Posterior cingulate gyrus (tissue), 11 donors: Measurements from ENCODE around the gene FXYD1.

Experiments
- DNase-seq, 10 donors: peaks; one replicate each; pipeline versions ENCODE4 v3.0.0 to v3.0.0-alpha.2; 2020 to 2021; ENCODE audit warnings: mixed read lengths in 3 of 10
- intact Hi-C: fragments of 100-400 bp; cut with DNase I; formaldehyde crosslinking; loops from one replicate; pipeline ENCODE4 v1.15.1; 2023

FXYD1 gene

DNA sequence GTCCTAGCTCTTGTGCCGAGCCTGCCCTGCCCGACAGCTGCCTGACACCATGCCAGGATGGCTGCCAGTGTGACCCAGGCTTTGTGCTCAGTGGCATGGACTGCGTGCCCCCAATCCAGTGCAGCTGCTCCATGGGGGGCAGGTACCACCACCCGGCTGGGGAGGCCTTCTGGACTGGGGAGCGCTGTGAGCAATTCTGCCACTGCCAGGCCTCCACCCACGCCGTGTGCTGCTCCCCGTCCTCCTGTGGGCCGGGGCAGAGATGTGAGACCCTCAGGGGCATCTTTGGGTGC, 32.4 kb upstream of the FXYD1 start:
- intact Hi-C loops: no loop called here
- DNase-seq: peak; percentile 71 to 98 (median 84)

DNA sequence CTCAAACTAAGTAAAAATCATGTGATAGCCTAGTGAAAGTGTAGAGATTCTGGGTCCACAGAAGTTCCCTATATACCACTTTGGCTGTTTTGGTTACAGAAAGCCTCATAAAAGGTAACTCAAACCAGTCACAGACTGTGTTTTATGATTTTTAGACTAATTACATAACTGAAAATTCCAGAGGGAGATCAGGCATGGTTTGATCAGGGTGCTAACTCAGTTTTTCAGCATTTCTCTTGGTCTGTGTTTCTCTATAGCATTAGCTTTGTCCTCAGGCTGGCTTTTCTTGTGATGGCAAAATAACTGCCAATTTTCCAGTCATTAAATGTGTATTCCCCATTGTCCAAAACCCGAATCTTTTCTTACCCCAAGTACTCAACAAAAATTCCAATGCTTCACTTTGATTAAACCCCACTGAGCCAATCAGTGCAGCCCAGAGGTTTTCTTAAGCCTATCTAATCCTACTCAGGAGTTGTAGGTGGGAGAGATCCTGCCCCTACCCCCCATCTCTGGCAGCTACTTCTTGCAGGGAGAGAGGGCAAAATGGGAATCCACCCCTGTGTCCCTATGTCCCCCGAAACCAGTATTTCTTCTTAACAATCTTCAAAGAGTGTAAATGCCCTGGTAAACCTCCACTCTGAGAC, 31.6 kb upstream of the FXYD1 start:
- intact Hi-C loops: no loop called here
- DNase-seq: no peak

DNA sequence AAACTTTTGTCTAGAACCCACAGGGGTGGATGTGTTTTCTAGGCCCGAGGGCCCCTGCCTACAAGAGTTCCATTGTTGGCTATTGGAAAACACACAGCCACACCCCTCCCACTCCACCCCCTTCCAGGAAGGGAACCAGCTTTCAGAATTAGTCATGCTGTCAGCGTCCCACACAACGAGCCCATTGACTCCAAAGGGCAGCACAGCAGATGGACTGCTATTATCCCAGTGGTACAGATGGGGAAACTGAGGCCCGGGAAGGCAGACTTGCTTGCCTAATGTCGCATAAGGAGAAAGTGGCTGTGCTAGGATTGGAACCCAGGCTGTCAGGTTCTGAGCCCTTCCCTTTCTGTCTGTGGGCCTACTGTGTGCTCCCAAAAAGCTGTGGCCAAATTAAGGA, 31.1 kb upstream of the FXYD1 start:
- intact Hi-C loops: no loop called here
- peak; percentile 63 to 97 (median 86) for DNase-seq

DNA sequence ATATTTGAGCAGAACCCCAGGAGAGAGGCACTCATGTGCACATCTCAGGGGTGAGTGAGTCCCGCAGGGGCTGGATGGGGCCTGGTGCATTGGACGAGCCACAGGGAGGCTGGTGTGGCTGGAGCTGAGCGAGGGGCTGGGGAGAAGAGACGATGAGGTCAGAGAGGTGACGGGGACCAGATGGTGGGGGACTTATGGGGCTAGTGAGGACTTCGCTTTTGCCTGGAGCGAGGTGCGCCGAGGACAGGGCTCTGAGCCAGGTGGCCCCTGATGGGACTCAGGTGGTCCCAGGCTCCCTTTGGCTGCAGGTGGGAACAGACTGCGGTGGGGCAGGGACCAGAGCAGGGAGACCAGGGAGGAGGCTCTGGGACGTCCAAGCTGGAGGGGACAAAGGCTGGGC, 29.9 kb upstream of the FXYD1 start:
- no peak for DNase-seq
- intact Hi-C loops: no loop called here

DNA sequence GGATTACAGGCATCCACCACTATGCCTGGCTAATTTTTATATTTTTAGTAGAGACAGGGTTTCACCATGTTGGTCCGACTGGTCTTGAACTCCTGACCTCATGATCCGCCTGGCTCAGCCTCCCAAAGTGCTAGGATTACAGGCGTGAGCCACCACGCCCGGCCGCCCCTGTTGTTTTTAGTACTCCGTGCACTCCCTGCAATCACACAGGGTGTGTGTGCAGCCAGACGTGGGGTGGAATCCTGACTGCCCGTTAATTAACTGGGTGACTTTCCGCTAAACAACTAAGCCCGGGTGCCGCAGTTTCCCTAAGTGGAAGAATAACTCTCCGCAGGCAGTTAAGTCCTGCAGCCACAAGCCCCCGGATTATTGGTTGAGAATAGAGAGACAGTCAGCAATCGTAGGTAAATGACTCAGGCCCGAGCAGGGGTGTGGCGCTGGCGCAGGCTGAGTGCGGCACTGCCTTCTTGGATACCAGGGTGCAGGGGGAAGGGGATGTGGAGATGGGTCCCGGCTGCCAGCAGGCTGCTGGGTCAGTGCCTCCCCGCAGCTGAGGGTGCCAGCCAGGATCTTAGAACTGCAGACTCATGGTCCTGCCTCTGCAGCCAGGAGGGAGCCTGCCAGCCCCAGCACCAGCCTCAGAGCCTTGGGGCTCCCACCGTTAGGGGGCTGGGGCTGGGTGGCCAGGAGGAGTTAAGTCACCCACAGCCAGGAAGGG, 29.1 kb upstream of the FXYD1 start:
- intact Hi-C loops: no loop called here
- peak in 5 of 10 donors; percentile 47 to 93 (median 63) for DNase-seq

DNA sequence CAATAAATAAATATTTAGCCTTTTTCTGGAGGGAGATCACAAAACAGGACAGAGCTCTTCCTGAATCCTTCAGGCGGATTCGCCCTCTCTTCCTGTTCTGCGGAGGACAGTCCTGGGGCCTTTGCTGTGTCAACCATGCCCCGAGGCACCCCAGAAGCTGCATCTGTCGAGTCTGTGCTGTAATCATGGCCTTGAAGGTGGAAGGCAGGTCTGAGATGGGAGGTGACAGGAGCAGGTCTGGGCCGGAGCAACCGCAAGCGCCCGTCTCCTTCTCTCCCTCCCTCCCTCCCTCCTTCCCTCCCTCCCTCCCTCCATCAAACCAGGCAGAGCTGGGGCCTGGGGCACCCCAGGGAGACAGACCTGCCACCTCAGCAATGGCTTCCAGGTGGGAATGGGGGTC, 27.6 kb upstream of the FXYD1 start:
- intact Hi-C loops: no loop called here
- no peak for DNase-seq

DNA sequence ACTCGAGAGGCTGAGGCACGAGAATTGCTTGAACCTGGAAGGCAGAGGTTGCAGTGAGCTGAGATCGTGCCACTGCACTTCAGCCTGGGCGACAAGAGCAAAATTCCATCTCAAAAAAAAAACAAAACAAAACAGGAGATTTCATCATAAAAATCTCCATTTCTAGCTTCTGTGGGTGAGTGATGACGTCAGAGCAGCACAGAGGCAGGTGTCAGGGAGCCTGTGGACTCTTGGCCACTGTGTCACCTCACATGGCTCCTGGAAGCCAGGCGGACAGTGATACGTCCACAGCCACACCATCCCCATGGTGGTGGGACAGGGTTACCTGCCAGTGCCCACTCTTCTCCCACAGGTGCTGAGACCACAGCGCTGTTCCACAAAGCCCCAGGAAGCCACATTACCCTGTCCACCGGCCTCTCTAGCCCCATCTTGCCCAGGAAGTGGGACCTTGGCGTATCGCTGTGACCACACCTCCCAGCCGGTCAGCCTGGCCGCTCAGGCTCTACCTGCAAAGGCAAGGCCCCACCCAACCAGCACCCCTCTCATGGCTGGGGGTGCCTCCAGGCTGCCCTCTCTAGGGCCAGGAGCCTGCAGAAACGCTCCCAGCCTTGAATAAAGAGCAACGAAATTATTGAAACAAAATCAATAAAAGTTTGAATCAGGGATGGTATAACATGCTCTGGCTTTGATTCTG, 25.5 kb upstream of the FXYD1 start:
- intact Hi-C loops: loop anchor here (1.0 kb wide), 1 partner anchor 22 kb away; the partner anchor contains the start of gene LGI4
- DNase-seq: no peak

DNA sequence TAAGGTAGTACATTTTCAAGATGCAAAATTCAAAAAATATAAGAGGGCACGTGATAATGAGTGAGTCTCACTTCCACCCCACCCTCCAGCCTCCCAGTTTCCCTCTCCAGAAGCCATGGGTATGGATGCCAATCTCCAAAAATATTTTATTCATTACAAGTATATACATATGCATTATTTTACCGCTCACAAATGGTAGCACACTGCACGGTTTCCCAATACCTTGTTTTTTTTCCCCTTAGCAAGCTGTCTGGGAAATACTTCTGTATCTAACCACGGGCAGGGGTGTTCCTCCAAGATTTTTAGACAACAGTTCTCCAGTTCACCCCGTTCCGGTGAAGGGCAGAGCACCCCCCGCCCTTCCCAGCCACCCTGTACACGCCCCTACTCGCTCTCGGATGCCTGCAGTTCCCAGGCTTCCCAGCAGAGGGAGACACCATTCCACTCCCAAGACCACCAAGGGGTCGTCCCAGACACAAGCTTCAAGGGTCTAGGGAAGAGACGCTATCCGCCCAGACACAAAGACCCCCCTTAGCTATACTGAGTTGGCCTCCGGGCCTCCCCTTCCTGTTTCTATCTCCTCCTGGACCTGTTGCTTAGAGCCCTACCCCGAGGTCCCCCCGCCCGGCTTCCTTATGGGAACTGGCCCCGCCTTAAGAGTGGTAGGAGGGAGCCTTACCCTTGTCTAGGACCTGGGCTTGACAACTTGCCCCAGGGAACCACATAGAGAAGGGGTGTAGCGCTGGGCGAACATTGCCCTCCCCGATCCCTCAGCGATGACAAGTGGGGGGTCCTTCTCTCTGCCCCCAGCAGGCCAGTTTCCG, 24.1 kb upstream of the FXYD1 start:
- peak in 9 of 10 donors; percentile 65 to 96 (median 87) for DNase-seq
- intact Hi-C loops: no loop called here

DNA sequence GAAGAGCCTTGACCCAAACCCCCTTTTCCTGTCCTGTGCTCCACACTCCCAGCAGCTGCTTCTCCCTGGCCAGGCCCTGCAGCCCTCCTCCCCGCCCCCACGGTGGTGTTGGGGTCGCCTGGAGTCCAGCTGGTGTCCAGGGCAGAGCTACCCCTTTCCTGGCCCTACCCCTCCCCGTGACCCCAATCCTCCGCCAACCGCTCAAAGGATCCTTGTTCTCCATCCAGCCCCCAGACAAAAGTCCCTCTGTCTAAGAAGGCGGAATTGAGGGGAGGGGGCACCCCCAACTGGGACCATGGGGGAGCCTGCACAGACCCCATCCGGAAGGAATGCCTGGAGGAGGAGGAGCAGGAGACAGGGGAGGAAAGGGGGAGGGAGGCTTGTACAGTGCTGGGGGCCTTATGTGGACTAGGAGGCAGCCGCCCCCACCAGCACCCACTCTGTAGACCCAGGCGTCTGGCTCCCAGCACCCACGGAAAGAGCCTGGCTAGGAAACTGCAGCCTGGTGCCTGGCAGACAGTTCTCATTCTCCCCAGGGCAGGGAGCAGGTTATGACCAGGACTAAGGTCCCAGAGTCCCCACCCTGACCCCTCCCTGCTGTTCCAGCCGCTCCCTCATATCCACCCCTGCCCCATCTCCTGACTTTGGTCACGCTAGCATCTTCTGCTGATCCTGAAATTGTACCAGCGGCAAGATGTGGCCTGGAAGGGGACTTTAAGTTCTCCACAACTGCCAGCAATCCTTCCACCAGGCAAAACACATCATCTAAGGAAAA, 23.3 kb upstream of the FXYD1 start, which contains the start of gene FXYD3:
Gene FXYD3 (plus strand): TSS at position 647 of the 775 bp plus-strand sequence. CDS start 3,554 bp downstream, outside the sequence.
- intact Hi-C loops: no loop called here
- peak; percentile 77 to 97 (median 88) for DNase-seq

DNA sequence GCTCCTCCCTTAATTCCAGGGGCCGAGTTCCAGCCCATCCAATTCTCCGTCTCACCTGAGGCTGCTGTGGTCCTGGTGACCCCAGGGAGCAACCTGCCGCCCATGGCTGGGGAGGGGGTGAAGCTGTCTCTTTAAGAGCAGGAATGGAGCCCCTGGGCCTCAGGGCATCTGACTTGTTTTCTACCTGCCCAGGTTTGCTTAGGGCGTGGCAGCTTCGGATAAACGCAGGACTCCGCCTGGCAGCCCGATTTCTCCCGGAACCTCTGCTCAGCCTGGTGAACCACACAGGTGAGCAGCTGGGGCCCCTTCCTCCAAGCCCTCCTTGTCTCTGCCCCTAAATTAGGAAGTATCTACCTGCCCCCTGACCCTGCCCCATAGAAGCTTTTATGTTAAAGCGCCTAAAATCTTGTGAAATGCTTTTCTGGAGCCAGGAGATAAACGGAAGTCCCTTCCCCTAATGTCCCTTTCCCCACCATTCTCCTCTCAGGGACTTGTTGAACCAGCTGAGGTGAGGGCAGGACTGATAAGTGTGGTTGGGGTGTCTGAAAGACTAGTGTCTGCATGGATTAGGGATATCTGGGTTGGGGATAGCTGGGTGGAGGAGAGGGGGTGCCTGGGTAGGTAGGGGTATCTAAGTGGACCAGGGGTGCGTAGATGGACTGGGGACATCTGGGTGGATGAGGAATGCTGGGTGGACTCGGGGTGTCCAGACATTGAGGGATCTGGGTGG, 22.4 kb upstream of the FXYD1 start:
- intact Hi-C loops: no loop called here
- no peak for DNase-seq

DNA sequence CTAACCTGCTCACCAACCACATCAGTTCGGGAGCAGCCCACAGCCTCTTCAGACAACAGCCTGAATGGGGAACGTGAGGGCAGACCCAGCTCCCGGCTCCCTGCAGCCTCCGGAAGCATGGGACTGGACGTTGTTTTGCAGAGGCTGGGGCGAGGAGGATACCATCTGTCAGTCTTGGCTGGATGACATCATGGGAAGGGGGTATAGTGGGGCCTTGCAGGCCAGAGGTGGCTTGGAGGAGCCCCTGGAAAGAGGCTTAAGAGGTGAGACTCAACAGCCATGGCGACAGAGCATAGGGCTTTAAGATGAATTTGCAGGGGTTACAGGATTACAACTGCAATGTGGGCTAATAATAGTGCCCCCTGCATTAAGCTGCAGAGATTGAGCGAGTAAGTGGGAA, 21.5 kb upstream of the FXYD1 start:
- intact Hi-C loops: no loop called here
- DNase-seq: no peak

DNA sequence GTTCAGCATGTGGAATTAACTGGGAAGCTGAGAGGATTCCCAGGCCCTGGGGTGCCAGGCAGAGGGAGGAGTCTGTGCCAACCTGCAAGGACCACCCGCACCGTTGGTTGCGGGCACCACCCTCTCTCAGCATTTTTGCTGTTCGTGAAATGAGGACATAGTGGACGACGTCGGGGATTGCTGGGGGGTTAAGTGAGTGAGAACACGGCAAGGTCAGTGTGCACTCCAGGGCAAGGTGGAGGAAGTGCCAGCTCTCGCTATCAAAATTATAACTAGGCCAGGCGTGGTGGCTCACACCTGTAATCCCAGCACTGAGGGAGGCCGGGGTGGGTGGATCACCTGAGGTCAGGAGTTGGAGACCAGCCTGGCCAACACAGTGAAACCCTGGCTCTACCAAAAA, 20.8 kb upstream of the FXYD1 start:
- no peak for DNase-seq
- intact Hi-C loops: no loop called here

DNA sequence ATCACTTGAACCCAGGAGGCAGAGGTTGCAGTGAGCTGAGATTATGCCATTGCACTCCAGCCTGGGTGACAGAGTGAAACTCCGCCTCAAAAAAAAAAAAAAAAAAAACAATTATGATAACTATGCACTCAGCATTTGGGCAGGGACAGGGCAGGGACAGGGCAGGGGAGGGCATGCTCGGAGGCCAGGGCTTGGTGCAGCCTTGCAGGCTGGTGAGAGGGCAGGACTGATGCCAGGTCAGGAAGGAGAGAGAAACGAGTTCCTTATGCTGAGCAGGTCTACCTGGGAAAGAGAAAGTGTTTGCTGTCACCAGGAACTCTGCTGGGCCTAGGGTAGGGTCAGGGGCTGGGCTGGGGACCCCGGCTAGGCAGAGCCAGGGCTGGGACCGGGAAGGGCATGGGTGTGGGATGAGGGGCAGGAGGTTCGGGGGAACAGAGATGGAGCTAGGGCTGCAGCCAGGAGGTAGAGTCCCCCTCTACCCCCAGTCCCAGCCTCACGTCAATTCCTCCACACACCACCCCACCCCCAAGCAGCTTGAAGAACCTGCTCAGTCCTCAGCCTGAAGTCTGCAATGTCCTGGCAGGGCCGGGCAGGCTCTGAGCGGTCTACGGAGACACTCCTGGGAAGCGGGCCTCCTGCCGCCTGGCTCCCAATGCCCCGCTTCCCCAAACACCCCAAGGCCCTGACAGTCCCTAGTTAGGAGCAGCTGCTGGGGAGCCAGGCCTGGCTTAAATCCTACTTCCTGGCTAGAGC, 20.2 kb upstream of the FXYD1 start:
- no peak for DNase-seq
- intact Hi-C loops: no loop called here

DNA sequence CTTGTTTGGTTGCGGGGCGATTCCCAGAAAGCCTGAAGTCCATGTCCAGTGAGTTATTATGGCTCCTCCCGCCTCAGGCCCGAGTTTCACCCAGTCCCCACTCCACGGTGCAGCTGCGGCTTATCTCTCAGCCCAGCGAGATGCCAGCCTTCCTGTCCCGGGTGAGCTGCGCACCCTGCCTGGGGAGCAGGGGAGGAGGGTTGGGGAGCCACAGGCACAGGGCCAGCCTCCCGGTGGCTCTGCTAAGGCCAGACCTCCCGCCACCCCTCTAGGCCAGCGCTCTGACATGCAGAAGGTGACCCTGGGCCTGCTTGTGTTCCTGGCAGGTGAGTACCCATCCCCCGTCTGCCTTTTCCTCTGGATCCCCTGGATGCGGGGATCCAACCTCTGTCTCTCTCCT, 19.5 kb upstream of the FXYD1 start:
- intact Hi-C loops: no loop called here
- no peak for DNase-seq

DNA sequence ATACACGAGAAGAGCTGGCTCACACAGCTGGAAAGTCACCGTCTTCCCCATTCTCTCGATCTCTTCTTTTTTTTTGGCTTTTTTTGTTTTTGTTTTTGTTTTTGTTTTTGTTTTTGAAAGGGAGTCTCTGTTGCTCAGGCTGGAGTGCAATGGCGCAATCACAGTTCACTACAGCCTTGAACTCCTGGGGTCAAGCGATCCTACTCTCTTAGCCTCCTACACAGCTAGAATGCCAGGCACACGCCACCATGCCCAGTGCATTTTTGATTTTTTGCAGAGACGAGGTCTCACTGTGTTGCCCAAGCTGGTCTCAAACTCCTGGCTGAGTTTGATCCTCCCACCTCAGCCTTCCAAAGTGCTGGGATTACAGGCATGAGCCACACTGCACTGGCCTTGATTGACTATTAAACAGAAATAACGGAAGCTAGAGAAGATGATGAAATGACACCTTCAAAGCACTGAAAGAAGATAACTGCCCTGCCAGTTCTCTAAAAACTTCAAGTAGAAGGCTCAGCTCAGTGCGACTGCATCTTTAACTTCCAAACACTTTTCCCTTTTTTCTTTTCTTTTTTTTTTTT, 19.0 kb upstream of the FXYD1 start:
- intact Hi-C loops: no loop called here
- DNase-seq: no peak

DNA sequence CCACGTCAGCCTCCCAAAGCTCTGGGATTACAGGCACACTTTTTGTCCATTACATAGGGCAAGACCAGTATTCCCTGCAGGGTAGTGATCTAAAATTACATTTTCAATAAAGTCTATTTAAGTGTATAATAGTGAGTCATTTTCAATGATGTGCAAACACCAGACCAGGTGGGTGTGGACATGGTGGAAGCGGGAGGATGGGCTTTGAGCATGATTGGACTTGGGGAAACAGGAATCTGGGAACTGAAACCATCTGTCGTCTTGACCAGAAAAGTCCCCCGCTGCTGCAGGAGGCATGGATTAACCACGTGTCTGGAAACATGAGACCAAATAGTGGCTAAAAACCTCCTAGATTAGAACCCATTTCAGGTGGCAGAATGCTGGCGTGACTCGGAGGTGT, 18.1 kb upstream of the FXYD1 start:
- peak in 2 of 10 donors; percentile 46 to 88 for DNase-seq
- intact Hi-C loops: no loop called here

DNA sequence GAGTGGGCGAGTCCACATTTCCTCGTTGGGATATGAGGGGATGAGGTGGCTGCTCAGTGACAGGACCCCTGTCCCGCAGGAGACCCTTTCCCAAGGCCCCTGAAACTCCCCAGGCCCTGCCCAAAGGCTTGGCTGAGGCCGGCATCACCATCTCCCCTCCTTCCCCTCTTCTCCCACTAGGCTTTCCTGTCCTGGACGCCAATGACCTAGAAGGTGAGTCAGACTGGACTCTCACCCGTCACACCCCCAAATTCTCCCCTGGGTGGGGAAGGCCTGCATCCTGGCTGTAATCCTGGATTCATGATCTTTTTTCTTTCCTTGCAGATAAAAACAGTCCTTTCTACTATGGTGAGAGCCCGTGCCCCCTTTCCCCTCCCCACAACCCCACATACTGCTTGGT, 17.7 kb upstream of the FXYD1 start:
- intact Hi-C loops: no loop called here
- no peak for DNase-seq
